Kidney capillary endothelial cell (primary cell): ENCODE results near the gene CASZ1.

Source experiments
- DNase-seq: peaks from one replicate; pipeline ENCODE4 v3.0.0-alpha.2; 2018; ENCODE audit warnings: low spot score

Gene CASZ1

GRCh38 chr1:10624256-10625050 lies 172.0 kb downstream of the CASZ1 start:
- DNase-seq, result no peak

GRCh38 chr1:10623686-10624145 lies 172.7 kb downstream of the CASZ1 start:
- DNase-seq, result no peak

DNA sequence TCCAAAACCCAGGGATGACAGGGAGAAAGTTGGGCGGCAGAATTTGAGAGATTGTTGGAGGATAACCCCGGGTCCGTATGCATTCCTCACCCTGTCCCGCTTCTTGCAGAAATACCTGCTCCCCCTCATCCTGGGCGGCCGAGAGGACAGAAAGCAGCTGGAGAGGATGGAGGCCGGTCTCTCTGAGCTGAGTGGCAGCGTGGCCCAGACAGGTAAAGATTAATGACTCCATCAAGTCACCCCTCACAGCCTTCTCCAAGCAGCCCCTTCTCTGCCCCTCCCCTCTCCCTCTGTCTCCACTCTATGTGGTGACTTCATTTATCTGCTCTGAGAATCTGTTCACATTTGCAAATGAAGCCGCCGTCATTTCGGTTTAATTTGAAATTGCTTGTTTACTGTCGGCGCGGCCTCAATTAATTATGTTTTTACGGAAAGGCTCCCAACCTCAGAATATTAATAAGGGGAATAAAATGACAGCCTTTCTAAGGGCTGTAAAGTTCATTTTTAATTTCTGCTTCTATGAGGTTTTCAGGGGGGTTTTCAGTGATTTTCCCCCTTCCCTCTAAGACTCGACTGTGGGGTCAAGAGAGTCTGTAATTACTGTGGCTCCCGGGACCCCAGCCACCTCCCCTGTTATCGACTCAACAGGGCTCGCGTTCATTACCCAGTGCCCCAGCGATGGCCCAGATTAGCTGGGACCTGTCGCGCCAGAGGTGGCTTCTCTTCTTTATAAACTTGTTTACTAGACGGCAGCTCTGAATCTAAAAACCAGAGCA lies 173.3 kb downstream of the CASZ1 start:
- no peak for DNase-seq

DNA sequence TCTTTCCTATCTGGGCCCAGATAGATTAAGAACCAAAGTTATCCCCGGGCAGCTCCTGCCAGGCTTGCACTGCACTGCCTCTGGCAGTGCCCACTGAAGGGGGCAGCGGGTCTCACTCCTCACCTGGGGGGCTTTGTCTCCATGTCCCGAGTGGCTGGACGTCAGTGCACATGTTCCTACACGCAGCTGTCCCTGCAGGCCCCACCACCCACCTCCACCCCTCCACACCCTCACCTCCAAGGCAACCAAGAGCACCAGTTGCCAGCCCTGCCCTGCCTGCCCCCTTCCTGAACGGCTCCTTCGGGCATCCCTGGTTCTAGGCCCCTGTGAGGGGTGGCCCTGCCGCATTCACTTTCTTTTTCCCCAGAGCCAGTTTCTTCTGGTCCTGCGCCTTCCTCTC lies 174.5 kb downstream of the CASZ1 start:
- no peak for DNase-seq

- no peak for DNase-seq
Observed at GRCh38 chr1:10620776-10621175, 175.7 kb downstream of the CASZ1 start.

DNA sequence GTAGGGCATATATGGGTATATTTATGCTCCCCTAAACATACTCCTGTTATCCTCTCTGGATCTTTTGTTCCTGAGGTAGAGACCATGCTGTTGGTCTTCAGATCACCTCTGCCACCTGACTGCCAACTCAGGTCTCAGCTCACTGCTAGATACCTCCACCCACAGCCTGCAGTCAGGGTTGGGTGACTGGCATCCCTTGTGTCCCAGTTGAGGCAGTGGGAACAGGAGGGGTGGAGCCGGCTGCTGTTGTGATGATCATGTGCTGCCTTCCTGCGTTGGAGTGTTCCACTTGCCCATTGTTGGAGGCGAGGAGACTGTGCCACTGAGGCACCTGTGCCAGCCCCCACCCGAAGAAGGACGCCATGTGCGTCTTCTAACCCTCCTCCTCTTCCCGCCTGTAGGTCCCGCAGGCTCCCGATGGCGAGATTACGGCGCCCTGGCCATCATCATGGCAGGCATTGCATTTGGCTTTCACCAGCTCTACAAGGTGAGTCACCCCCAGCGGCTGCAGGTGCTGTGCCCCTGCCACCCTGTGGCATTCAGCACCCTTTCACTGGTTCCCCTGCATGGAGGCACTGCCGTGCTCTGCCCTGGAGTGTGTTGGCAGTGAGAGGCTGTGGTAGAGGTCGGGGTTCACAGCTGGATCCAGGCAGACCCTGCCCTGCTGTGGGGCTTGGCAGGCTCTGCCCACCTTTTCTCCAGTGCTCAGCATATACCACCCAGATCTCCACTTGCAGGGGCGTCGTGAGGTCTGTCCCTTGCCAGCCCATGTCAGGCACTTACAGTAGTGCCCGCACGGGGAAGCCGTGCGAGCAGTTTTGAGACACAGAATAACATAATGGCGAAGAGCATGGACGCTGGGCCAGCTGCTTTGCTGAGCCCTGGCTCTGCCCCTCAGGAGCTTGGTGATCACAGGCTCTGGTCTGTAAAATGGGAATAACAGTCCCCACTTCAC lies 178.2 kb downstream of the CASZ1 start:
- no peak for DNase-seq

DNA sequence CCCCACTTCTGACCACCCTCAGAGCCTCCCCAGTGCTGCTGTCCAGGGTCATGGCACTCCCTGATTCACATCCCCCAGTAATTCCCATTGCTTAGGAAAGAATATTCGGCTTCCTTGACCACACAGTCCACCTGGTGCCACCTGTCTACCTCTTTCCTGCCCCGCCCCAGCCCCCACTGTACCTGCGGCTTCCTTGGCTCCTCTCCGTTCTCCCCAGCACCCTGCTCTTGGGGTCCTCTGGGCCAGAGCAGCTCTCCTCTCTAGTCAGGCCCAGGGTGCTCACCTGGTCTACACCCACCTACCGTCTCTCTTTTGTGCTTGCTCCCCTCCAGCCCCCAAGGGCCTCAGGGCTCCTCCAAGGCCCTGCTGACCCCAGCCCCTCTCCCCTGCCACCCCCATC lies 179.1 kb downstream of the CASZ1 start:
- no peak for DNase-seq

DNA sequence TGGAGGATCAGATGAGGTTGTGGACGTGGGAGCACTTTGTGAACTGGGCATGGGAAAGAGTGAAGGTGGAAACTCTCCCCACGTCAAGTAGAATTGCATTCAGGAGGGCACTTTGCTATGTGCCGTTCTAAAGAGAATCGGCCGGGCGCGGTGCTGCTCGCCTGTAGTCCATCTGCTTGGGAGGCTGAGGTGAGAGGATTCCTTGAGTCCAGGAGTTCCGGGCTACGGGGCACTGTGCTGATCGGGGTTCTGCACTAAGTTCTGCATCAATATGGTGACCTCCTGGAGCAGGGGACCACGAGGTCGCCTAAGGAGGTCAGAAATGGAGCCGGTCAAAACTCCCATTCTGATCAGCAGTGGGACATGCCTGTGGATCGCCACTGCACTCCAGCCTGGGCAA lies 179.8 kb downstream of the CASZ1 start:
- DNase-seq, result no peak

DNA sequence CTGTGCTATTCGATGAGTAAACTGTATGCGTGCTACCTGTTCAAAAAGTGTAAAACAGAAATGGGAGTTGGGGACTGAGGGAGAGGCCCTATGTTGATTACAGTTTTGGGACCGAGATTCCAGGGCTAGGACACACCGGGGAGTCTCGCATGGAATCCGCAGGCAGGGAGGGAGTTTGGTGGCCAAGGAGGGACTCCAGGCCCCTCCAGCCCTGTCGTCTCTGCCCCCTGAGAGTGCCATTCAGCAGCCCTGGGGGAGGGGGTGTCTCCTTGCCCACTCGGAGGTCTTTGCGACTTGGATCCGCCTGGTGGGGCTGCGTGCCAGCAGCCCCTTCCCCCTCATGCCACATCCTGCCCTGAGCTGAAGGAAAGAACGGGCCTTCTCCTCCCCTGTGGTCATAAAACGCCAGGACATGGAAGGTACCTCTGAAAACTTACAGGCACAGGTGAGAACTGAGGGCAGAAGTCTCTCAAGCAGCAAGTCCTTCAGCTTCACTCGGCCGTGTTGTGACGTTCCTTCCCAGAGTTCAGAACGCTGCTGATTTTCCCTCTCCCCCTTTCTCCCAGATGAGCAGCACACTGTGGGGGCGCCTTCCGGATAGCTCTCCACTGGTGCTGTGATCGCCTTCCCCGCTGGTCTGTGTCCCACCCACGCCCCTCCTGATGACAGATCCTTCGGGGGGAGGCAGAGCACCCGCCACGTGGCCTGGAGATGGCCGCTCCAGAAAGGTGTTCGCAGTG lies 180.3 kb downstream of the CASZ1 start:
- no peak for DNase-seq

- DNase-seq, result no peak
Observed at GRCh38 chr1:10615332-10615731, 181.1 kb downstream of the CASZ1 start.

GRCh38 chr1:10614377-10615225 lies 181.8 kb downstream of the CASZ1 start:
- DNase-seq, result no peak

- DNase-seq, result no peak
Observed at GRCh38 chr1:10613861-10614260, 182.6 kb downstream of the CASZ1 start.

DNA sequence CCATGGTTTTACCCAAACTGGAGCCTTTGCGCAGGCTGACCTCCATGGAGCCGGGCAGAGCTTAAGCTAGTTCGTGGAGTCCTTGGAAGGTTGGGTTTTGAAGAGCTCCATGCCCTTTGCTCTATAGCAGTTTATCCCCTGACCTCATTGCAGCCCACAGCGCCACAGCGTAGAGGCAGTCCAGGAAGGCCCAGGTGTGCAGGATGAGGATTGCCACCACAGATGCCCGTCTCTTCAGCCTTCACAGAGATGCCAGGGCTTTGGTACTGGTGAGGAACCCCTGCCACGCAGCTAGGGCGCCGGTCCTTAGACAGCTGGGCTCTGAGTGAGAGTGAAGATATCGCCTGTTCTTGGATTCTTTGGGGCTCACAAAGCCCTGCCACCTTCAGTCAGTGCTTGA lies 183.1 kb downstream of the CASZ1 start:
- DNase-seq, result no peak

GRCh38 chr1:10612436-10613160 lies 183.8 kb downstream of the CASZ1 start:
- DNase-seq, result no peak

DNA sequence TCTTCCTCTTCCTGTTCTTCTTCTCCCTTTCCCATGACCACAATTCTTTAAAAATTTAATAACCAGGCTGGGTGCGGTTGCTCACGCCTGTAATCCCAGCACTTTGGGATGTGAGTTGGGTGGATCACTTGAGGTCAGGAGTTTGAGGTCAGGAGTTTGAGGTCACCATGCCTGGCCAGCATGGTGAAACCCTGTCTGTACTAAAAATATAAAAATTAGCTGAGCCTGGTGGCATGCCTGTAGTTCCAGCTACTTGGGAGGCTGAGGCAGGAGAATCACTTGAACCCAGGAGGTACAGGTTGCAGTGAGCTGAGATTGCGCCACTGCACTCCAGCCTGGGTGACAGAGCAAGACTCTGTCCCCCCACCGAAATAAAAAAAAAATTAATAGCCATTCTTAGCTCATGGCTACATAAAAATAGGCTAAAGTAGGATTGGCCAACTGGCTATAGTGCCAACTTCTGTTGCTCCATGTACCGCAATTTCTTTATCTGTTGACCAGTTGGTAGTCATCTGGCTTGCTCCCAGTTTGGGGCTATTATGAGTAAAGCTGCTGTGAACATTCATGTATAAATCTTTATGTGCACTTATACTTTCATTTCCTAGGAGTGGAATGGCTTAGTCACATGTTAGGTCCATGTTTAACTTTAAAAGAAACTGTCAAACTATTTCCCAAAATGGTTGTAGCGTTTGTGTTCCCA lies 185.4 kb downstream of the CASZ1 start:
- DNase-seq, result no peak

DNA sequence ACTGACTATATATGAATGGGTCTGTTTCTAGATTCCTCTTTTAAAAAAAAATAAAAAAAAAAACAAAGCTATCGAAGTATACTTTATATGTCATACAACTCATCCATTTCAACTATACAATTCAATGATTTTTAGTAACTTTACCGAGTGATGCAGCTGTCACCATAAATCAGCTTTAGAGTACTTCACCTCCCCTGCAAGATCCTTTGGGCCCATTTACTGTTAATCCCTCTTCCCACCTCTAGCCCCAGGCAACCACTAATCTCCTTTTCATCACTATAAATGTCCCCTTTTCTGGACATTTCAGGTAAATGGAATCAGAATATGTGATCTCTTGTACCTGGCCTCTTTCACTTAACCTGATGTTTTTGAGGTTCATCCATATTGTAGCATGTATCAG lies 187.8 kb downstream of the CASZ1 start:
- no peak for DNase-seq

DNA sequence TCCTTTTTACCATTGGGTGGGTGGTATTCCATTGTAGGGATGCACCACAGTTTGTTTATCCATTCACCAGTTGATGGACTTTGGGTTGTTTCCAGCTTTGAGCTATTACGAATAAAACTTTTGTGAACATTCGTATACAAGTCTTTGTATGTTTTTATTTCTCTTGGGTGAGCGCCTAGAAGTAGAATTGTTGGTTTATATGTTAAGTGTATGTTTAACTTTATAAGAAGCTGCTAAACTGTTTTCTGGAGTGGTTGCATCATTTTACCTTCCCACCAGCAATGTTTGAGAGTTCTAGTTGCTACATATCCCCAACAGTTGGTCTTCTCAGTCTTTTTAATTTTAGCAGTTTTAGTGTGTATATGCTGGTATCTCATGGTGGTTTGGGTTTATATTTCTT lies 189.2 kb downstream of the CASZ1 start:
- DNase-seq, result no peak

- DNase-seq, result no peak
Observed at GRCh38 chr1:10606064-10606463, 190.4 kb downstream of the CASZ1 start.

- DNase-seq, result no peak
Observed at GRCh38 chr1:10604966-10605365, 191.5 kb downstream of the CASZ1 start.
